ENCODE data around the gene RADIL.

The RADIL gene

GRCh38 chr7:4768597-4769569, 114.6 kb downstream of the RADIL start:
- no peak for DNase-seq

- no peak for DNase-seq
These were observed 116.6 kb downstream of the RADIL start for GRCh38 chr7:4766666-4767519.

GRCh38 chr7:4765776-4766490, 117.6 kb downstream of the RADIL start:
- DNase-seq = no peak

GRCh38 chr7:4764402-4765007, 119.0 kb downstream of the RADIL start:
- DNase-seq = no peak

GRCh38 chr7:4763794-4764185, 119.7 kb downstream of the RADIL start:
- DNase-seq = no peak

GRCh38 chr7:4763091-4763793, 120.3 kb downstream of the RADIL start:
- DNase-seq = no peak

- DNase-seq = no peak
These were observed 121.1 kb downstream of the RADIL start for GRCh38 chr7:4762121-4763055.

- no peak for DNase-seq
These were observed 122.6 kb downstream of the RADIL start for GRCh38 chr7:4760952-4761351.

GRCh38 chr7:4759211-4759610, 124.3 kb downstream of the RADIL start:
- no peak for DNase-seq

- DNase-seq = no peak
These were observed 124.7 kb downstream of the RADIL start for GRCh38 chr7:4758791-4759190.

GRCh38 chr7:4758111-4758510, 125.4 kb downstream of the RADIL start:
- no peak for DNase-seq

GRCh38 chr7:4755045-4755444, 128.5 kb downstream of the RADIL start:
- no peak for DNase-seq

GRCh38 chr7:4754433-4755010, 129.0 kb downstream of the RADIL start:
- no peak for DNase-seq

- DNase-seq = no peak
These were observed 129.7 kb downstream of the RADIL start for GRCh38 chr7:4753598-4754432.

- no peak for DNase-seq
These were observed 132.0 kb downstream of the RADIL start for GRCh38 chr7:4751398-4751947.

- no peak for DNase-seq
These were observed 133.7 kb downstream of the RADIL start for GRCh38 chr7:4749798-4750197.

GRCh38 chr7:4749363-4749762, 134.2 kb downstream of the RADIL start:
- DNase-seq = no peak

All from NCI-H1436 treated with DMSO at 0.1 percent for 48 hours (cell line).